K562 (cell line): ENCODE results near the gene PI4K2B. TPM values are rescaled to one million over a fixed set of nuclear protein-coding genes. Genes with fewer than 3 reads are reported as not detected.

Experiments used
- ATAC-seq: fragments of 200-7000 bp; cut with Tn5 transposase; 3 replicates; pipeline ENCODE4 v1.9.1; 2020; ENCODE audit warnings: moderate library complexity
- BruUV-seq: library from RNA; stranded (reverse); fragments of 400-500 nt; replicated peaks from 2 replicates; lab custom pipeline; 2021; lab: Mats Ljungman, UMichigan
- CTCF ChIA-PET: fragments of 300-600 bp; formaldehyde crosslinking; extraction: SDS; loops from one replicate; lab custom pipeline; 2021; ENCODE audit warnings: low intra/inter-chr PET ratio; lab: Yijun Ruan, JAX
- POLR2A ChIA-PET: fragments of 300-600, 350-650 bp; sonication (Branson Sonifier 250); formaldehyde crosslinking; extraction: SDS; loops from one replicate; lab custom pipeline; 2021; ENCODE audit warnings: antibody characterized with exemption, inconsistent platforms; lab: Yijun Ruan, JAX
- DNase-seq, 4 experiments: peaks; one replicate each; pipeline versions ENCODE4 v3.0.0 to v3.0.0-alpha.2; 2011 to 2018; ENCODE audit warnings: low spot score in 3 of 4, mixed read lengths in 3 of 4; ENCODE audit errors: extremely low read depth in 1 of 4
- FAIRE-seq: peaks from 2 replicates; lab custom pipeline; 2011; peaks lifted over from hg19 to GRCh38; lab: Jason Lieb, UNC
- H2AFZ ChIP-seq: 2 replicates; pipeline ENCODE4 v1.6.0; 2011; ENCODE audit warnings: low read depth, low read length, control low read depth, inconsistent platforms
- H3K27ac ChIP-seq: fragments of 200-600 bp; 3 replicates; pipeline ENCODE4 v1.8.0; 2011; ENCODE audit warnings: low read depth, mild to moderate bottlenecking, control low read depth, inconsistent platforms, low read length, moderate library complexity, mixed read lengths; ENCODE audit errors: extremely low read depth
- H3K27me3 ChIP-seq, 2 experiments: fragments of 300-600 bp in 1 of 2; 2 replicates in 1 of 2; 3 replicates in 1 of 2; pipeline versions ENCODE4 v1.6.0 to v1.8.0; 2011; ENCODE audit warnings: inconsistent platforms in 2 of 2, low read length in 2 of 2, mild to moderate bottlenecking in 1 of 2, mixed read lengths in 1 of 2, moderate library complexity in 1 of 2; ENCODE audit not compliant: control insufficient read depth in 2 of 2, insufficient read depth in 2 of 2
- H3K36me3 ChIP-seq: fragments of 300-600 bp; 3 replicates; pipeline ENCODE4 v1.8.0; 2011; ENCODE audit warnings: mild to moderate bottlenecking, low read length, inconsistent platforms; ENCODE audit not compliant: control insufficient read depth, insufficient read depth
- H3K4me1 ChIP-seq, 2 experiments: fragments of 200-600 bp in 1 of 2; replicated peaks in 1 of 2; 2 replicates in 1 of 2; 3 replicates in 1 of 2; pipeline versions ENCODE4 v1.5.1 to v1.8.0; 2011; ENCODE audit warnings: inconsistent platforms in 2 of 2, low read length in 2 of 2, mild to moderate bottlenecking in 1 of 2, mixed read lengths in 1 of 2, moderate library complexity in 1 of 2; ENCODE audit not compliant: control insufficient read depth in 2 of 2, insufficient read depth in 2 of 2
- H3K4me2 ChIP-seq: 2 replicates; pipeline ENCODE4 v1.6.1; 2011; ENCODE audit warnings: low read length, control low read depth, inconsistent platforms, mixed read lengths; ENCODE audit not compliant: insufficient read depth
- H3K4me3 ChIP-seq: fragments of 200-600 bp; sonication (generic), shearing (Covaris generic); 2 replicates; pipeline ENCODE4 v1.5.1; 2016; ENCODE audit warnings: control low read depth, inconsistent platforms
- H3K79me2 ChIP-seq: fragments of 200-600 bp; 3 replicates; pipeline ENCODE4 v1.8.0; 2011; ENCODE audit warnings: low read length, inconsistent platforms; ENCODE audit not compliant: control insufficient read depth, insufficient read depth
- H3K9ac ChIP-seq, 2 experiments: 2 replicates each; pipeline versions ENCODE4 v1.6.0 to v1.6.1; 2011; ENCODE audit warnings: low read depth in 2 of 2, low read length in 2 of 2, control low read depth in 1 of 2, inconsistent platforms in 1 of 2, mild to moderate bottlenecking in 1 of 2, mixed read lengths in 1 of 2; ENCODE audit not compliant: insufficient read depth in 1 of 2
- H3K9me1 ChIP-seq: one replicate; pipeline ENCODE4 v1.6.0; 2011; ENCODE audit warnings: inconsistent platforms, mild to moderate bottlenecking, low read length, moderate library complexity; ENCODE audit not compliant: control insufficient read depth, insufficient read depth
- H3K9me3 ChIP-seq: replicated peaks from 2 replicates; pipeline ENCODE4 v1.5.1; 2011; ENCODE audit warnings: low read depth, low read length, inconsistent platforms; ENCODE audit not compliant: control insufficient read depth, insufficient read depth
- H4K20me1 ChIP-seq: replicated peaks from 2 replicates; pipeline ENCODE4 v1.6.1; 2011; ENCODE audit warnings: low read length, inconsistent platforms, mixed read lengths; ENCODE audit not compliant: control insufficient read depth, insufficient read depth
- CHD2 ChIP-seq: IDR thresholded peaks from 2 replicates; pipeline ENCODE4 v1.6.1; 2011; ENCODE audit warnings: low read depth, low read length
- CUX1 ChIP-seq: fragments of 200-800 bp; sonication (Bioruptor generic); IDR thresholded peaks from 2 replicates; pipeline ENCODE4 v1.6.1; 2016; ENCODE audit warnings: missing genetic modification characterization, missing compliant biosample characterization
- FOSL1 ChIP-seq: fragments of 200-800 bp; sonication (Bioruptor generic); conservative IDR thresholded peaks from 2 replicates; pipeline ENCODE4 v1.6.1; 2016; ENCODE audit warnings: missing genetic modification characterization, missing compliant biosample characterization
- HEY1 ChIP-seq: fragments of 250-450 bp; sonication (Bioruptor Pico); IDR thresholded peaks from 2 replicates; pipeline ENCODE4 v1.5.0; 2020; ENCODE audit warnings: mild to moderate bottlenecking, moderate library complexity, borderline replicate concordance
- NFRKB ChIP-seq: fragments of 450-650 bp; IDR thresholded peaks from 2 replicates; pipeline ENCODE4 v1.6.1; 2016; ENCODE audit warnings: low read depth
- POLR2AphosphoS5 ChIP-seq: IDR thresholded peaks from 2 replicates; pipeline ENCODE4 v1.6.1; 2011; ENCODE audit warnings: mild to moderate bottlenecking, low read depth, low read length, moderate library complexity; ENCODE audit not compliant: control insufficient read depth, insufficient read depth
- PYGO2 ChIP-seq: fragments of 450-650 bp; IDR thresholded peaks from 2 replicates; pipeline ENCODE4 v1.6.1; 2016; ENCODE audit warnings: mild to moderate bottlenecking, missing genetic modification characterization, moderate library complexity, missing compliant biosample characterization
- RBBP5 ChIP-seq: fragments of 200-600 bp; sonication (generic); IDR thresholded peaks from 2 replicates; pipeline ENCODE4 v1.6.1; 2012; ENCODE audit warnings: borderline replicate concordance, mild to moderate bottlenecking, low read length, control low read depth, inconsistent platforms; ENCODE audit not compliant: insufficient read depth, poor library complexity, severe bottlenecking
- TAF1 ChIP-seq: IDR thresholded peaks from 2 replicates; pipeline ENCODE4 v1.6.1; 2011; ENCODE audit warnings: mild to moderate bottlenecking, low read length, moderate library complexity; ENCODE audit not compliant: insufficient read depth, control insufficient read depth, severe bottlenecking; ENCODE audit errors: extremely low read depth
- TARDBP ChIP-seq: fragments of 450-650 bp; IDR thresholded peaks from 2 replicates; pipeline ENCODE4 v1.6.1; 2016
- ZC3H8 ChIP-seq: fragments of 450-650 bp; IDR thresholded peaks from 2 replicates; pipeline ENCODE4 v1.6.1; 2017
- ZNF143 ChIP-seq: sonication (generic); formaldehyde crosslinking; IDR thresholded peaks from 2 replicates; pipeline ENCODE4 v1.9.0; 2022; ENCODE audit warnings: mild to moderate bottlenecking, missing genetic modification reagents
- ZNF551 ChIP-seq: fragments of 250-450 bp; sonication (Bioruptor Pico); IDR thresholded peaks from 2 replicates; pipeline ENCODE4 v1.5.0; 2021; ENCODE audit warnings: mild to moderate bottlenecking, moderate library complexity
- ZNF57 ChIP-seq: fragments of 450-650 bp; formaldehyde crosslinking; IDR thresholded peaks from 2 replicates; pipeline ENCODE4 v1.4.0; 2020; ENCODE audit warnings: mild to moderate bottlenecking, moderate library complexity
- ZNF76 ChIP-seq: fragments of 250-450 bp; sonication (Bioruptor Pico); IDR thresholded peaks from 2 replicates; pipeline ENCODE4 v1.4.0; 2020; ENCODE audit warnings: mild to moderate bottlenecking, moderate library complexity, borderline replicate concordance
- WGBS: fragments of 100-300 bp; shearing (Covaris generic); methylation state at CpG from one replicate; pipeline ENCODE4 v1.1.6; 2016; ENCODE audit warnings: low coverage, mixed read lengths; ENCODE audit not compliant: insufficient coverage; ENCODE audit errors: missing lambda C conversion rate; 5-methylcytosine and 5-hydroxymethylcytosine counted together
- in situ Hi-C: fragments of 300-500 bp; cut with MboI; formaldehyde crosslinking; loops from 4 replicates; pipeline ENCODE4 v1.15.0; 2018; ENCODE audit warnings: inconsistent platforms, mixed read lengths
- intact Hi-C: fragments of 100-400 bp; cut with micrococcal nuclease; formaldehyde crosslinking; loops from 2 replicates; pipeline ENCODE4 v1.14.2; 2022
- polyA plus RNA-seq, 8 experiments: library from polyadenylated mRNA; depleted of rRNA in 4 of 8; stranded (reverse) in 5 of 8; unstranded in 3 of 8; fragments of >200 nt; fragmentation: Nextera tagmentation in 2 of 8; fragmentation: Illumina TruSeq in 1 of 8; extraction: Ambion mirVana in 2 of 8; extraction: Trizol in 1 of 8; gene quantifications; 2 replicates each; pipeline versions ENCODE4 v1.2.1 to v1.2.3, GENCODE V29; 2011 to 2014; ENCODE audit warnings: inconsistent platforms in 1 of 8, missing spikeins in 1 of 8
- total RNA-seq, 7 experiments: library from RNA; depleted of rRNA in 6 of 7; stranded (reverse); fragments of >200 nt in 6 of 7; fragmentation: Illumina TruSeq in 2 of 7; extraction: Trizol in 2 of 7; gene quantifications; 2 replicates each; pipeline versions ENCODE4 v1.2.1 to v1.2.3, GENCODE V29; 2011 to 2021; ENCODE audit warnings: low replicate concordance in 1 of 7

Gene PI4K2B
- total and polyA plus RNA-seq, 9 of the 15 experiments (the other 6 are each of a cell fraction or from before 2014, with no cell fraction given), result 4.5 to 21.4 (median 16.5) TPM

GRCh38 chr4:25306518-25307057 is 72.8 kb downstream of the PI4K2B start (continued):
- TF ChIP-seq RBBP5 (no peak), ZNF551 (CRISPR knock-in tag) (no peak), ZNF76 (CRISPR knock-in tag) (no peak)

- FAIRE-seq (no peak), ATAC-seq (no peak), DNase-seq (no peak)
- Histone ChIP-seq H2AFZ (peak overlapping the region; percentile 78), H3K27ac (no peak overlapping the region), H3K79me2 (no peaks in the 10 kb centered on the region; the same call in 2 of the 3 replicates), H3K9me3 (no peaks in the 10 kb centered on the region), H3K4me2 (peak overlapping the region; percentile 12; the same call in 1 of the 2 replicates), H3K4me3 (no peak overlapping the region), H3K9ac (peak overlapping the region in 1 of 2 experiments; percentile 41; a peak in 1 of 4 replicates), H4K20me1 (no peaks in the 10 kb centered on the region), H3K4me1 (peaks cover 4 to 16% of the 10 kb centered on the region in 2 experiments; a peak in 4 of 5 replicates), H3K27me3 (0 out of 5 replicates have a peak, but pooled peaks cover 0 to 6% of the 10 kb centered on the region in 2 experiments), H3K9me1 (no peaks in the 10 kb centered on the region), H3K36me3 (no peaks in the 10 kb centered on the region)
- no TSS peak for BruUV-seq
- WGBS, result 38% methylated on average over 7 of the region's 7 CpGs
- intact Hi-C loops (no loop called here), in situ Hi-C loops (no loop called here)
- ChIA-PET POLR2A (interaction anchor here (1.1 kb wide), 1 partner anchor 11 kb away, joined by 3 read pairs; no protein-coding TSS in a partner anchor), CTCF (no interaction called here)
- no peak for TF ChIP-seq PYGO2 (tag)
- TF ChIP-seq TAF1, result no peak
- no peak for TF ChIP-seq ZC3H8
- TF ChIP-seq NFRKB, result no peak
- no peak for TF ChIP-seq FOSL1 (tag)
- no peak for TF ChIP-seq CUX1 (CRISPR knock-in tag)
- TF ChIP-seq CHD2, result no peak
- TF ChIP-seq POLR2AphosphoS5, result no peak
- no peak for TF ChIP-seq TARDBP
- no peak for TF ChIP-seq ZNF57 (CRISPR knock-in tag)
- TF ChIP-seq HEY1 (CRISPR knock-in tag), result no peak
- TF ChIP-seq ZNF143 (CRISPR knock-in tag), result no peak
Observed at GRCh38 chr4:25307596-25307995, 73.8 kb downstream of the PI4K2B start.
